ENCODE measurements around the gene SLC25A19. TPM values are rescaled to one million over a fixed set of nuclear protein-coding genes. Genes with fewer than 3 reads are reported as not detected.

The SLC25A19 gene
- total RNA-seq: 10 to 100 TPM in 2 of 4 donors, 1 to 10 TPM in 2; 4.7 to 59.9 (median 10.1) TPM

DNA sequence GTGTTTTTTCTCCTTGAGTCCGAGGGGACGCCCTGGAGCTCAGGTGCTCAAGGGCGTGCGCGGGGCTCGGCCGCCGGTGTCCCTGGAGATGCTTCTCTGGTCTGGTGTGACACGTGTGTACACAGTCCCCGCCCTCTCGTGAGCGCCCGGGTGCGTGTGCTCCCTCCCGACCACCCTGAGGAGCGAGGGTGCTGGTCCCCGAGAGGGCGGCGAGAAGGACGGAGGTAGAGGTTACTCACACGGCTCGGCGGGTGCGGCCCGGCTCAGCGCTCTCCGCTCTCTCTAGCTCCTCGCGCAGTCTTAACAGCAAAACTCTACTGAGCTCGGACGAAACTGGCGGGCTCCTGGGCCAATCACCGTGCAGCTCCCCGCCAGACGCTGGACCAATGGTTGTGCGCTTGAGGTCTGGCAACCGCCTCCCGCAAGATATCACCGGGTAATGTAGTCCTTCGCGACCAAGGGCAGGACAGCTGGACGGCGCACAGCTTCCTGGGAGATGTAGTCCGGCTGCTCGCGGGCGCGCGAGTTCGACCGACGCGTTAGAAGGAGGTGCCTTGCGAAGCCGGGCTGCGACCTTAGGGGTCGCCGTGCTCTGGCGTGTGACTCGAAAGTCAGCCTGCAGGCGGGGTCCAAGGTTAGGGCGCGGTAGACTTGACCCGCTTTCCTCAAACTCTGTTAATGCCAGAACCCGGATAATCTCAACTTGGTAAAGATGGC, at the start of gene SLC25A19:
SLC25A19 (minus strand) TSS at position 319 of the 717 bp plus-strand sequence. CDS start 2,669 bp downstream, outside the sequence.
- peak; percentile 98 for DNase-seq
- intact Hi-C loops (cut with DNase I; ENCODE audit: low total_unique reads): loop anchor here (5.0 kb wide), 1 partner anchor 228 kb away; the partner anchor contains the start of genes CASKIN2 and TSEN54
- Histone ChIP-seq H3K4me1 (no peaks in the 10 kb centered on the region), H3K27me3 (no peaks in the 10 kb centered on the region), H3K27ac (peak within 1 kb of the TSS; percentile 95 to 97), H3K36me3 (no peaks in the 10 kb centered on the region), H3K9me3 (no peaks in the 10 kb centered on the region), H3K4me3 (peak within 1 kb of the TSS; percentile 76 to 84)
- TF ChIP-seq, protein P1, sequence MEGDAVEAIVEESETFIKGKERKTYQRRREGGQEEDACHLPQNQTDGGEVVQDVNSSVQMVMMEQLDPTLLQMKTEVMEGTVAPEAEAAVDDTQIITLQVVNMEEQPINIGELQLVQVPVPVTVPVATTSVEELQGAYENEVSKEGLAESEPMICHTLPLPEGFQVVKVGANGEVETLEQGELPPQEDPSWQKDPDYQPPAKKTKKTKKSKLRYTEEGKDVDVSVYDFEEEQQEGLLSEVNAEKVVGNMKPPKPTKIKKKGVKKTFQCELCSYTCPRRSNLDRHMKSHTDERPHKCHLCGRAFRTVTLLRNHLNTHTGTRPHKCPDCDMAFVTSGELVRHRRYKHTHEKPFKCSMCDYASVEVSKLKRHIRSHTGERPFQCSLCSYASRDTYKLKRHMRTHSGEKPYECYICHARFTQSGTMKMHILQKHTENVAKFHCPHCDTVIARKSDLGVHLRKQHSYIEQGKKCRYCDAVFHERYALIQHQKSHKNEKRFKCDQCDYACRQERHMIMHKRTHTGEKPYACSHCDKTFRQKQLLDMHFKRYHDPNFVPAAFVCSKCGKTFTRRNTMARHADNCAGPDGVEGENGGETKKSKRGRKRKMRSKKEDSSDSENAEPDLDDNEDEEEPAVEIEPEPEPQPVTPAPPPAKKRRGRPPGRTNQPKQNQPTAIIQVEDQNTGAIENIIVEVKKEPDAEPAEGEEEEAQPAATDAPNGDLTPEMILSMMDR (IDR thresholded peaks at IDR 0.05): peak in 3 of 4 experiments; percentile 6 to 43 (median 8)
- peak; percentile 93 to 97 for TF ChIP-seq POLR2A (IDR thresholded peaks at IDR 0.05)

DNA sequence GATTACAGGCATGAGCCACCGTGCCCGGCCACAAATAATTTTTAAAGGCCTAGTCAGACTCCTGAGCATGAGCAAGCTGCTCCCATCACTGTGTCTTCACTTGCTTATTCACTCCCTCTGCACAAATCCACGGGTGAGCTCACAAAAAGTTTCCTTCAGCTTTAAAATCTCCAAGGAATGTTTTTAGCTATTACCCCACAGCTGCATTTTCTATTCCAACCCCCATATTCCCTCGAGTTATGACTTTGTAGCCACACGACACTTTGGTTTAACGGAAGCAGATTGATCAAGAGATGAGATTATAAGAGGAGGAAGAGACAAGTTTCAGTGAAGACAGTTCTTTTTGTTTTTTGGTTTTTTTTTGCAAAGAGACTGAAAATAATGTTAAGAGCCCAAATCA, 49.1 kb upstream of the SLC25A19 start:
- no peak for TF ChIP-seq POLR2A (IDR thresholded peaks at IDR 0.05)
- TF ChIP-seq, protein P1 (IDR thresholded peaks at IDR 0.05): no peak
- Histone ChIP-seq H3K4me3 (no peak overlapping the region), H3K36me3 (no peaks in the 10 kb centered on the region), H3K9me3 (no peaks in the 10 kb centered on the region), H3K27me3 (no peaks in the 10 kb centered on the region), H3K4me1 (no peaks in the 10 kb centered on the region), H3K27ac (peak overlapping the region in 1 of 2 donors; percentile 15)
- no peak for DNase-seq
- intact Hi-C loops (cut with DNase I; ENCODE audit: low total_unique reads): no loop called here

DNA sequence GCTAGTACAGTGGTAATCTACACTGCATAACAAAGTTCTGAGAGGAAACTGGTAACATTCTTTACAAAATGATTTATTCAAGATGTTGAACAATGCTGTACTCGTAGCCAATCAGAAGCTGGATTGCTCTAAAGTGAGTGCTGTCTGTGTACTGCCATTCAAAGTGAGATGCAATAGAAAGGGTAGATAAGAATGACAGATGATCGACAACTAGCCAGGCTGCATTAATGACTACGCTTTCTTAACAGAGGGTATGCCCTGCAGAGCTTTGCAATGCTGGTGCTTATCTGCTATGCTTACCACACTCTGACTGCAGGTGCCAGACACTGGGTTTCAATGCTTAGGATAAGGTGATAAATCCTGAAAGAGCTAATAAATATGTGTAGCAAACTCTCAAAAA, 46.1 kb upstream of the SLC25A19 start:
- Histone ChIP-seq H3K9me3 (no peaks in the 10 kb centered on the region), H3K4me3 (no peak overlapping the region), H3K27ac (no peak overlapping the region), H3K27me3 (no peaks in the 10 kb centered on the region), H3K36me3 (no peaks in the 10 kb centered on the region), H3K4me1 (no peaks in the 10 kb centered on the region)
- no peak for DNase-seq
- intact Hi-C loops (cut with DNase I; ENCODE audit: low total_unique reads): no loop called here
- TF ChIP-seq, protein P1 (IDR thresholded peaks at IDR 0.05): no peak
- no peak for TF ChIP-seq POLR2A (IDR thresholded peaks at IDR 0.05)

DNA sequence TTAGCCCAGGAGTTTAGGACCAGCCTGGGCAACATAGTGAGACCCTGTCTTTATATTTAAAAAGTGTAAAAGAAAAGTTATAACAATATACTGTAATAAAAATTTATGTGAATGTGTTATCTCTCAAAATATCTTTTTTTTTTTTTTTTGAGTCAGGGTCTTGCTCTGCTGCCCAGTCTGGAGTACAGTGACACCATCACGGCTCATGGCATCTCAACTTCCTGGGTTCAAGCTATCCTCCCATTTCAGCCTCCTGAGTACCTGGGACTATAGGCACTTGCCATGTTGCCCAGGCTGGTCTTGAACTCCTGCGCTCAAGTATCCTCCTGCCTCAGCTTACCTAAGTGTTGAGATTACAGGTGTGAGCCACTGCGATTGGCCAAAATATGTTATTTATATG, 45.5 kb upstream of the SLC25A19 start:
- Histone ChIP-seq H3K27me3 (no peaks in the 10 kb centered on the region), H3K9me3 (no peaks in the 10 kb centered on the region), H3K36me3 (no peaks in the 10 kb centered on the region), H3K4me1 (no peaks in the 10 kb centered on the region), H3K27ac (no peak overlapping the region), H3K4me3 (no peak overlapping the region)
- TF ChIP-seq, protein P1 (IDR thresholded peaks at IDR 0.05): no peak
- TF ChIP-seq POLR2A (IDR thresholded peaks at IDR 0.05): no peak
- DNase-seq: no peak
- intact Hi-C loops (cut with DNase I; ENCODE audit: low total_unique reads): no loop called here

DNA sequence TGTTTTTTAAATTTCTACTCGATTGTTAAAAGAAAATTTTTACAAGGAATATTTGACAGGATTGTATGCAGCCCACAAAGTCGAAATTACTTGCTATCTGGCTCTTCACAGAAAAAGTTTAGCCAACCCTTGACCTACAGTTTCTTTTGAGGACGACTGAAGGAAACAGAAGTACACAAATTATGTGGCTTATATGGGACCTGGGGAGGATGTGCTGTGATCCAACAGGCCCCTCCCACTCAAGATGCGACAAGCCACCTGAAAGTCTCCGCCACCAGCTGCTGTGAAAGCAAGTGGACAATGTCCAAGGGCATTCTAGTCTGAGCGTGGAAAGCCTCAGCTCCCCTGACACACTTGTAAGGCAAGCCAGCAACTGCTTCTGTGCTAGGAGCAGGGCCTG, 42.4 kb upstream of the SLC25A19 start:
- intact Hi-C loops (cut with DNase I; ENCODE audit: low total_unique reads): no loop called here
- Histone ChIP-seq H3K9me3 (no peaks in the 10 kb centered on the region), H3K27ac (no peak overlapping the region), H3K36me3 (no peaks in the 10 kb centered on the region), H3K27me3 (no peaks in the 10 kb centered on the region), H3K4me1 (no peaks in the 10 kb centered on the region), H3K4me3 (no peak overlapping the region)
- no peak for TF ChIP-seq POLR2A (IDR thresholded peaks at IDR 0.05)
- TF ChIP-seq, protein P1 (IDR thresholded peaks at IDR 0.05): no peak
- DNase-seq: no peak

All from uterus (tissue), 4 donors.